Mesodermal cell (in vitro differentiated cells): ENCODE data around the gene SMPDL3B.
A peak's percentile ranks its signal among the peaks of the same experiment; 100 is the strongest.

Experiments used
- H3K27ac ChIP-seq: 2 replicates; pipeline ENCODE4 v1.7.0; 2013; ENCODE audit warnings: mild to moderate bottlenecking, low read depth, low read length, moderate library complexity; ENCODE audit not compliant: severe bottlenecking
- H3K36me3 ChIP-seq: 2 replicates; pipeline ENCODE4 v1.7.1; 2013; ENCODE audit warnings: mild to moderate bottlenecking, low read length, moderate library complexity; ENCODE audit not compliant: control insufficient read depth, insufficient read depth
- H3K4me1 ChIP-seq: one replicate; pipeline ENCODE4 v1.7.1; 2013; ENCODE audit warnings: mild to moderate bottlenecking, low read length; ENCODE audit not compliant: insufficient read depth, control insufficient read depth, poor library complexity, severe bottlenecking
- H3K4me3 ChIP-seq: 2 replicates; pipeline ENCODE4 v1.7.0; 2013; ENCODE audit warnings: low read length, control low read depth, mild to moderate bottlenecking; ENCODE audit not compliant: insufficient read depth, poor library complexity, severe bottlenecking; ENCODE audit errors: extremely low read depth
- H3K9me3 ChIP-seq: 2 replicates; pipeline ENCODE4 v1.7.1; 2013; ENCODE audit warnings: mild to moderate bottlenecking, low read length, moderate library complexity; ENCODE audit not compliant: control insufficient read depth
- WGBS, 2 experiments: methylation state at CpG; one replicate each; pipeline ENCODE4 v1.1.5; 2013; ENCODE audit warnings: missing lambda C conversion rate in 2 of 2; ENCODE audit not compliant: insufficient coverage in 2 of 2; 5-methylcytosine and 5-hydroxymethylcytosine counted together

SMPDL3B gene

GRCh38 chr1:27959792-27960603 is 25.2 kb downstream of the SMPDL3B start, which contains the start of gene XKR8:
Gene XKR8 (plus strand): TSS chr1:27959973. CDS start chr1:27960070, 97 bp downstream.
- Histone ChIP-seq H3K36me3 (peaks cover 18% of the 10 kb centered on the region), H3K4me1 (no peaks in the 10 kb centered on the region), H3K27ac (peak within 1 kb of the TSS; percentile 95), H3K9me3 (no peaks in the 10 kb centered on the region), H3K4me3 (peak within 1 kb of the TSS; percentile 51)
- WGBS, 2 experiments, result 8% methylated on average over 59 to 61 of the region's 68 CpGs

- no peak overlapping the region for H3K27ac ChIP-seq
- H3K4me1 ChIP-seq, result no peaks in the 10 kb centered on the region
- H3K9me3 ChIP-seq, result no peaks in the 10 kb centered on the region
- peaks cover 19% of the 10 kb centered on the region for H3K36me3 ChIP-seq
- WGBS, 2 experiments, result 87 to 91% methylated on average over 12 to 13 of the region's 13 CpGs
- H3K4me3 ChIP-seq, result peak overlapping the region; percentile 51
Measured at GRCh38 chr1:27960762-27961645, 26.2 kb downstream of the SMPDL3B start.

GRCh38 chr1:27961646-27962221 is 26.9 kb downstream of the SMPDL3B start:
- Histone ChIP-seq H3K9me3 (no peaks in the 10 kb centered on the region), H3K4me3 (no peak overlapping the region), H3K36me3 (peaks cover 23% of the 10 kb centered on the region), H3K27ac (no peak overlapping the region), H3K4me1 (no peaks in the 10 kb centered on the region)
- WGBS, 2 experiments, result 82 to 92% methylated on average over 3 to 4 of the region's 4 CpGs

GRCh38 chr1:27963393-27963792 is 28.6 kb downstream of the SMPDL3B start:
- Histone ChIP-seq H3K4me1 (no peaks in the 10 kb centered on the region), H3K9me3 (no peaks in the 10 kb centered on the region), H3K36me3 (peaks cover 38% of the 10 kb centered on the region), H3K4me3 (no peak overlapping the region), H3K27ac (no peak overlapping the region)
- 92 to 96% methylated on average over 9 to 11 of the region's 11 CpGs for WGBS, 2 experiments

GRCh38 chr1:27966402-27967105 is 31.8 kb downstream of the SMPDL3B start:
- WGBS, 2 experiments, result 96% methylated on average over 24 of the region's 24 CpGs
- Histone ChIP-seq H3K4me1 (peaks cover 6% of the 10 kb centered on the region), H3K9me3 (no peaks in the 10 kb centered on the region), H3K36me3 (peaks cover 49% of the 10 kb centered on the region), H3K27ac (no peak overlapping the region), H3K4me3 (no peak overlapping the region)

- Histone ChIP-seq H3K4me1 (peaks cover 6% of the 10 kb centered on the region), H3K36me3 (peaks cover 55% of the 10 kb centered on the region), H3K9me3 (no peaks in the 10 kb centered on the region), H3K4me3 (no peak overlapping the region), H3K27ac (no peak overlapping the region)
- 93 to 99% methylated on average over 12 of the region's 12 CpGs for WGBS, 2 experiments
Measured at GRCh38 chr1:27967106-27967883, 32.5 kb downstream of the SMPDL3B start.

- Histone ChIP-seq H3K27ac (no peak overlapping the region), H3K36me3 (peaks cover 61% of the 10 kb centered on the region), H3K4me3 (no peak overlapping the region), H3K9me3 (no peaks in the 10 kb centered on the region), H3K4me1 (peaks cover 6% of the 10 kb centered on the region)
- 90 to 100% methylated on average over 2 to 3 of the region's 4 CpGs for WGBS, 2 experiments
Measured at GRCh38 chr1:27967884-27968466, 33.2 kb downstream of the SMPDL3B start.

GRCh38 chr1:27968692-27969091 is 33.9 kb downstream of the SMPDL3B start:
- WGBS, 2 experiments, result 92 to 96% methylated on average over 3 of the region's 3 CpGs
- H3K4me3 ChIP-seq, result no peak overlapping the region
- H3K27ac ChIP-seq, result no peak overlapping the region
- peaks cover 6% of the 10 kb centered on the region for H3K4me1 ChIP-seq
- no peaks in the 10 kb centered on the region for H3K9me3 ChIP-seq
- peaks cover 62% of the 10 kb centered on the region for H3K36me3 ChIP-seq

GRCh38 chr1:27970401-27970800 is 35.6 kb downstream of the SMPDL3B start:
- Histone ChIP-seq H3K9me3 (no peaks in the 10 kb centered on the region), H3K36me3 (peaks cover 53% of the 10 kb centered on the region), H3K4me1 (peaks cover 6% of the 10 kb centered on the region), H3K4me3 (no peak overlapping the region), H3K27ac (no peak overlapping the region)
- 86 to 92% methylated on average over 3 to 6 of the region's 6 CpGs for WGBS, 2 experiments
